SU-DHL-6 (cell line): ENCODE measurements around the gene WDR38.

ENCODE experiments used
- H2AFZ ChIP-seq: fragments of 200-600 bp; sonication (generic); 2 replicates; pipeline ENCODE4 v1.6.1; 2014; ENCODE audit warnings: low read depth, mild to moderate bottlenecking, moderate library complexity, mixed read lengths, antibody characterized with exemption, low read length; ENCODE audit not compliant: severe bottlenecking
- H3F3A ChIP-seq: fragments of 200-600 bp; shearing (Covaris generic); 2 replicates; pipeline ENCODE4 v1.6.0; 2016; ENCODE audit warnings: antibody characterized with exemption, mild to moderate bottlenecking; ENCODE audit not compliant: insufficient read depth
- H3K27ac ChIP-seq: fragments of 200-600 bp; sonication (generic); 2 replicates; pipeline ENCODE4 v1.5.1; 2016; ENCODE audit warnings: low read depth, mild to moderate bottlenecking, low read length, moderate library complexity, mixed read lengths
- H3K27me3 ChIP-seq: fragments of 200-600 bp; sonication (generic), shearing (Covaris generic); 2 replicates; pipeline ENCODE4 v1.6.0; 2014; ENCODE audit warnings: mild to moderate bottlenecking, low read length
- H3K36me3 ChIP-seq: fragments of 200-600 bp; sonication (generic); 2 replicates; pipeline ENCODE4 v1.6.1; 2014; ENCODE audit warnings: mild to moderate bottlenecking, low read length, mixed read lengths
- H3K4me2 ChIP-seq: fragments of 300-600, 200-600 bp; shearing (Covaris generic), sonication (generic); 2 replicates; pipeline ENCODE4 v1.6.0; 2014; ENCODE audit warnings: low read length, low read depth, mild to moderate bottlenecking; ENCODE audit not compliant: poor library complexity, severe bottlenecking
- H3K4me3 ChIP-seq: fragments of 200-600 bp; sonication (generic); 2 replicates; pipeline ENCODE4 v1.5.1; 2014; ENCODE audit warnings: antibody characterized with exemption, low read length, mild to moderate bottlenecking, mixed read lengths; ENCODE audit not compliant: insufficient read depth, poor library complexity, severe bottlenecking
- H3K79me2 ChIP-seq: fragments of 200-600 bp; sonication (generic); 2 replicates; pipeline ENCODE4 v1.6.1; 2014; ENCODE audit warnings: mild to moderate bottlenecking, low read length, moderate library complexity; ENCODE audit not compliant: insufficient read depth
- H3K9ac ChIP-seq: fragments of 200-600 bp; sonication (generic); 2 replicates; pipeline ENCODE4 v1.7.0; 2014; ENCODE audit warnings: mild to moderate bottlenecking, low read length
- H3K9me2 ChIP-seq: fragments of 200-600 bp; sonication (generic); replicated peaks from 2 replicates; pipeline ENCODE4 v1.6.1; 2014; ENCODE audit warnings: low read length; ENCODE audit not compliant: insufficient read depth
- H3K9me3 ChIP-seq: fragments of 200-600 bp; sonication (generic); 2 replicates; pipeline ENCODE4 v1.6.1; 2014; ENCODE audit warnings: low read length, mixed read lengths; ENCODE audit not compliant: insufficient read depth
- H4K20me1 ChIP-seq: fragments of 200-600 bp; sonication (generic); 2 replicates; pipeline ENCODE4 v1.6.1; 2014; ENCODE audit warnings: low read depth, mild to moderate bottlenecking, antibody characterized with exemption, low read length, moderate library complexity, mixed read lengths
- EZH2phosphoT487 ChIP-seq: fragments of 200-600 bp; sonication (generic), shearing (Covaris generic); conservative IDR thresholded peaks from 2 replicates; pipeline ENCODE4 v1.6.1; 2018; ENCODE audit warnings: mild to moderate bottlenecking, antibody characterized with exemption, low read length, moderate library complexity, mixed read lengths
- TF ChIP-seq, protein P1 (sequence below): fragments of 200-600 bp; sonication (generic); IDR thresholded peaks from one replicate; pipeline ENCODE4 v1.5.1; 2017; ENCODE audit warnings: antibody characterized with exemption, mild to moderate bottlenecking, low read length, moderate library complexity; ENCODE audit not compliant: insufficient read depth, poor library complexity, severe bottlenecking

WDR38 gene

DNA sequence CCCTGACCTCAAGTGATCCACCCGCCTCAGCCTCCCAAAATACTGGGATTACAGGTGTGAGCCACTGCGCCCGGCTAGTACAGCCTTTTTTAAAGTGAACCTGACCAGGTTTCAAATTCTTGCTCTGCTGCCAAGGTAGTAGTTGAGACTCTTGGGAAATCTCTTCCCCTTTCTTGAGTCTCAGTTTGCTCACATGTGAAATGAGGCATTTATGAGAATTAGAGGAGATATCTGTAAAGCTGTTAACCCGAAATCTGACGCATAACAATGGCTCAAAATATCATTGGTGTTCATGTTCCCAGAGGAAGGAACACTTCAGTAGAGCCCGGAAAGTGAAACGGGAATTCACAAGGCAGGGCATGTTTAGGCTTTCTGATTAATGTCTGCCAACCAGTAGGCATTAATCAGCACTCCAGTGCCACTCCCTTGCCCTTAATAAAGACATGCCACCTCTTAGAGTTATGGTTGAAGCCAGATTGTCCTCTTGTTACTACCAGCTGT lies 10.2 kb downstream of the WDR38 start:
- Histone ChIP-seq H4K20me1 (peaks cover 24% of the 10 kb centered on the region; the same call in 1 of the 2 replicates), H2AFZ (no peak overlapping the region), H3K9ac (peak overlapping the region; percentile 93), H3K9me3 (no peaks in the 10 kb centered on the region), H3K27me3 (no peaks in the 10 kb centered on the region), H3K9me2 (no peaks in the 10 kb centered on the region), H3K79me2 (peaks cover 40% of the 10 kb centered on the region), H3K36me3 (peaks cover 14% of the 10 kb centered on the region), H3K4me3 (peak overlapping the region; percentile 74), H3F3A (peaks cover 57% of the 10 kb centered on the region), H3K27ac (peak overlapping the region; percentile 53), H3K4me2 (peak overlapping the region; percentile 94)
- TF ChIP-seq, protein P1, sequence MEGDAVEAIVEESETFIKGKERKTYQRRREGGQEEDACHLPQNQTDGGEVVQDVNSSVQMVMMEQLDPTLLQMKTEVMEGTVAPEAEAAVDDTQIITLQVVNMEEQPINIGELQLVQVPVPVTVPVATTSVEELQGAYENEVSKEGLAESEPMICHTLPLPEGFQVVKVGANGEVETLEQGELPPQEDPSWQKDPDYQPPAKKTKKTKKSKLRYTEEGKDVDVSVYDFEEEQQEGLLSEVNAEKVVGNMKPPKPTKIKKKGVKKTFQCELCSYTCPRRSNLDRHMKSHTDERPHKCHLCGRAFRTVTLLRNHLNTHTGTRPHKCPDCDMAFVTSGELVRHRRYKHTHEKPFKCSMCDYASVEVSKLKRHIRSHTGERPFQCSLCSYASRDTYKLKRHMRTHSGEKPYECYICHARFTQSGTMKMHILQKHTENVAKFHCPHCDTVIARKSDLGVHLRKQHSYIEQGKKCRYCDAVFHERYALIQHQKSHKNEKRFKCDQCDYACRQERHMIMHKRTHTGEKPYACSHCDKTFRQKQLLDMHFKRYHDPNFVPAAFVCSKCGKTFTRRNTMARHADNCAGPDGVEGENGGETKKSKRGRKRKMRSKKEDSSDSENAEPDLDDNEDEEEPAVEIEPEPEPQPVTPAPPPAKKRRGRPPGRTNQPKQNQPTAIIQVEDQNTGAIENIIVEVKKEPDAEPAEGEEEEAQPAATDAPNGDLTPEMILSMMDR = no peak
- no peak for TF ChIP-seq EZH2phosphoT487

DNA sequence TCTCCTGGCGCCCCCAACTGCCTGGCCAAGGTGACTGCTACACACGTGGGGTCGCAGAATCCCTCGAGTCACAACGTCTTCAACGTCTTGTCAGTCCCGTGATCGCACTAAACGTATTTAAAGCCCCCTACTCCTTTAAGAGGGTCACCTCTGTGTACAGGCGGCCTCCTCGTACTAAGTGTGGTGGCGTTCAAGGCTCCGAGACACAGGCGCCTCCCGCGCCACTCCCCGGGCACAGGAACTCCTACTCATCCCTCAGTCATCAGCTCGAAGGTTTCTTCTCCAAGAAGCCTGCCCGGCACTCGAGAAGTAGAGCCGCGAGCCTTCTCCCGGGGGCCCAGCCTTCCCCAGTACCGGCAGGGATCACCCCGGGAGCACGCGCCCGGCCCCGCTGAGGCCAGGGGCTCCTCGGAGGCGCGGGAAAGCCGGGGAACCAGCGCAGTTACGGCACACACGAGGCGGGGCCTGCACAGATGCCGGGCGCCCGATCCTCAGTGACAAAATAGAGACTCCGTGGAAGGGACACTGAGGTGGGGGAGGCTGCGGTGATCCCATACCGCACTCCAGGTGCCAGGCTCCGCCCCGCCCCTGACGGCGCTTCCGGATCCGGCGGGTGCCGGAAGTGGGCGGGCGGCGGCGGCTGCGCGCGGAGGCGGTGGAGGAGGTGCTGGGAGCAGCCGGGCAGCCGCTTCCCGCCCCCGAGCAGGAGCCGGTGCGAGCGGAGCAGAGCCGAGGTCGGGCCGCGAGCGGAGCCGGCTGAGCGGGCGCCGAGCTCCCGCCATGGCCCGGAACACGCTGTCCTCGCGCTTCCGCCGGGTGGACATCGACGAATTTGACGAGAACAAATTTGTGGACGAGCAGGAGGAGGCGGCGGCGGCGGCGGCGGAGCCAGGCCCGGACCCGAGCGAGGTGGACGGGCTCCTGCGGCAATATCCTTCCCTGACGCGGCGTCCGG lies 15.5 kb downstream of the WDR38 start:
- Histone ChIP-seq H3K27ac (peak overlapping the region; percentile 76), H3K9ac (peak overlapping the region; percentile 100), H3K36me3 (no peaks in the 10 kb centered on the region; the same call in 1 of the 2 replicates), H3K4me2 (peak overlapping the region; percentile 79), H3K4me3 (peak overlapping the region; percentile 94), H3K79me2 (peaks cover 63% of the 10 kb centered on the region), H2AFZ (peak overlapping the region; percentile 20), H3K27me3 (no peaks in the 10 kb centered on the region), H4K20me1 (peaks cover 11% of the 10 kb centered on the region; the same call in 1 of the 2 replicates), H3K9me3 (no peaks in the 10 kb centered on the region), H3F3A (peaks cover 18% of the 10 kb centered on the region), H3K9me2 (no peaks in the 10 kb centered on the region)
- TF ChIP-seq, protein P1 = peak; percentile 39
- TF ChIP-seq EZH2phosphoT487 = no peak

GRCh38 chr9:124869466-124869985 lies 16.3 kb downstream of the WDR38 start:
- Histone ChIP-seq H3K9me3 (no peaks in the 10 kb centered on the region), H3K27ac (peak overlapping the region; percentile 76), H3K4me3 (peak overlapping the region; percentile 94), H3K9me2 (no peaks in the 10 kb centered on the region), H3K79me2 (peaks cover 70% of the 10 kb centered on the region), H3F3A (peaks cover 17% of the 10 kb centered on the region), H3K9ac (peak overlapping the region; percentile 100), H3K4me2 (peak overlapping the region; percentile 76), H2AFZ (no peak overlapping the region), H3K27me3 (no peaks in the 10 kb centered on the region), H4K20me1 (peaks cover 11% of the 10 kb centered on the region; the same call in 1 of the 2 replicates), H3K36me3 (no peaks in the 10 kb centered on the region; the same call in 1 of the 2 replicates)
- TF ChIP-seq, protein P1 = no peak
- TF ChIP-seq EZH2phosphoT487 = no peak
